Measurements from ENCODE around the gene FHOD3. TPM values are rescaled to one million over a fixed set of nuclear protein-coding genes. Genes with fewer than 3 reads are reported as not detected.
"Not testable (repeated sequence)": the region's sequence is repeated elsewhere in the genome, so short reads cannot be mapped to it uniquely, and the experiment has no call there.

The FHOD3 gene
- total RNA-seq, 2 donors from 2014 or later = not detected

- H3K36me3 Mint-ChIP-seq = peaks cover 7 to 8% of the 10 kb centered on the region in 2 donors
- ATAC-seq (peak in 1 of 2 donors; percentile 48), DNase-seq (ENCODE audit: low spot score in 2 of 2) (no peak)
- peak overlapping the region; percentile 59 to 61 for H3K27ac Mint-ChIP-seq
- H3K9me3 Mint-ChIP-seq = no peaks in the 10 kb centered on the region
Observed at GRCh38 chr18:36813824-36814223, 516.3 kb downstream of the FHOD3 start.

GRCh38 chr18:36814994-36815393, 517.5 kb downstream of the FHOD3 start:
- H3K36me3 Mint-ChIP-seq = peaks cover 7 to 8% of the 10 kb centered on the region in 2 donors
- ATAC-seq = no peak
- DNase-seq (ENCODE audit: low spot score in 2 of 2) = no peak
- no peaks in the 10 kb centered on the region for H3K9me3 Mint-ChIP-seq
- peak overlapping the region in 1 of 2 donors; percentile 36 for H3K27ac Mint-ChIP-seq

- H3K36me3 Mint-ChIP-seq, H3K27ac Mint-ChIP-seq, ATAC-seq: not testable (repeated sequence)
Observed at GRCh38 chr18:36816096-36816495, 518.6 kb downstream of the FHOD3 start.

GRCh38 chr18:36817039-36817438, 519.5 kb downstream of the FHOD3 start:
- DNase-seq (ENCODE audit: low spot score in 2 of 2) = no peak
- peaks cover 7 to 8% of the 10 kb centered on the region in 2 donors for H3K36me3 Mint-ChIP-seq
- no peak for ATAC-seq
- H3K9me3 Mint-ChIP-seq = no peaks in the 10 kb centered on the region
- peak overlapping the region; percentile 18 to 23 for H3K27ac Mint-ChIP-seq

More at GRCh38 chr18:36816096-36816495, 518.6 kb downstream of the FHOD3 start:
- not testable (repeated sequence) for DNase-seq (ENCODE audit: low spot score in 2 of 2); H3K9me3 Mint-ChIP-seq

GRCh38 chr18:36818652-36819051, 521.1 kb downstream of the FHOD3 start:
- H3K36me3 Mint-ChIP-seq = peaks cover 7 to 8% of the 10 kb centered on the region in 2 donors
- H3K27ac Mint-ChIP-seq = no peak overlapping the region
- DNase-seq (ENCODE audit: low spot score in 2 of 2) (no peak), ATAC-seq (no peak)
- no peaks in the 10 kb centered on the region for H3K9me3 Mint-ChIP-seq

GRCh38 chr18:36819621-36820020, 522.1 kb downstream of the FHOD3 start:
- Mint-ChIP-seq H3K36me3 (peaks cover 7 to 8% of the 10 kb centered on the region in 2 donors), H3K9me3 (no peaks in the 10 kb centered on the region), H3K27ac (no peak overlapping the region)
- ATAC-seq (no peak), DNase-seq (ENCODE audit: low spot score in 2 of 2) (no peak)

GRCh38 chr18:36821681-36822080, 524.2 kb downstream of the FHOD3 start:
- DNase-seq (ENCODE audit: low spot score in 2 of 2) (no peak), ATAC-seq (no peak)
- no peak overlapping the region for H3K27ac Mint-ChIP-seq
- no peaks in the 10 kb centered on the region for H3K9me3 Mint-ChIP-seq
- peaks cover 7 to 8% of the 10 kb centered on the region in 2 donors for H3K36me3 Mint-ChIP-seq

GRCh38 chr18:36825526-36825925, 528.0 kb downstream of the FHOD3 start:
- Mint-ChIP-seq H3K36me3 (peaks cover 0 to 13% of the 10 kb centered on the region in 2 donors), H3K9me3 (no peaks in the 10 kb centered on the region), H3K27ac (no peak overlapping the region)
- DNase-seq (ENCODE audit: low spot score in 2 of 2) (no peak), ATAC-seq (no peak)

GRCh38 chr18:36826556-36826955, 529.0 kb downstream of the FHOD3 start:
- Mint-ChIP-seq H3K27ac (no peak overlapping the region), H3K9me3 (no peaks in the 10 kb centered on the region), H3K36me3 (peaks cover 0 to 13% of the 10 kb centered on the region in 2 donors)
- DNase-seq (ENCODE audit: low spot score in 2 of 2) (no peak), ATAC-seq (no peak)

- H3K36me3 Mint-ChIP-seq = peaks cover 0 to 13% of the 10 kb centered on the region in 2 donors
- H3K27ac Mint-ChIP-seq = peak overlapping the region; percentile 88 to 97
- DNase-seq (ENCODE audit: low spot score in 2 of 2) = no peak
- ATAC-seq = peak in 1 of 2 donors; percentile 4
- H3K9me3 Mint-ChIP-seq = no peaks in the 10 kb centered on the region
Observed at GRCh38 chr18:36828157-36828629, 530.7 kb downstream of the FHOD3 start.

- Mint-ChIP-seq H3K36me3 (peaks cover 0 to 13% of the 10 kb centered on the region in 2 donors), H3K27ac (peak within 1 kb of the TSS; percentile 88 to 97), H3K9me3 (no peaks in the 10 kb centered on the region)
- DNase-seq (ENCODE audit: low spot score in 2 of 2) (peak; percentile 85 to 86), ATAC-seq (peak; percentile 91)
Observed at GRCh38 chr18:36828630-36829361, 531.3 kb downstream of the FHOD3 start, which contains the start of the genes KIAA1328 and TPGS2. TSS of gene KIAA1328 (plus strand) at chr18:36829127. CDS start at chr18:36829139, 12 bp downstream. TSS of gene TPGS2 (minus strand) at chr18:36829002. CDS start at chr18:36828767, 235 bp downstream.

Other genes with a start within 250 kb of the FHOD3 start
- gene RPRD1A, start 230.2 kb upstream of the FHOD3 start, total RNA-seq = 10 to 100 TPM; 32.2 to 32.6 TPM
- 10 to 100 TPM; 22.7 to 33.4 TPM for gene SLC39A6, start 168.4 kb upstream of the FHOD3 start, total RNA-seq
- 100 to 1,000 TPM; 109 to 110 TPM for gene ELP2, start 167.8 kb upstream of the FHOD3 start, total RNA-seq
- under 1 TPM; 0.19 to 0.36 TPM for gene MOCOS, start 110.2 kb upstream of the FHOD3 start, total RNA-seq